ENCODE data around the gene ZBTB38. TPM values are rescaled to one million over a fixed set of nuclear protein-coding genes. Genes with fewer than 3 reads are reported as not detected.
A peak's percentile ranks its signal among the peaks of the same experiment; 100 is the strongest.

Gene ZBTB38
- total RNA-seq, 1 donor: 326 TPM

- H3K4me3 ChIP-seq (ENCODE audit: low read depth, low read length): no peak overlapping the region
- peak; percentile 69 for DNase-seq (ENCODE audit: low read depth)
- TF ChIP-seq CTCF (IDR thresholded peaks at IDR 0.05; ENCODE audit: insufficient read depth, low read depth, low read length): no peak
Observed at GRCh38 chr3:141353652-141354495, 14.4 kb upstream of the ZBTB38 start.

GRCh38 chr3:141354517-141354916 lies 13.8 kb upstream of the ZBTB38 start:
- no peak for TF ChIP-seq CTCF (IDR thresholded peaks at IDR 0.05; ENCODE audit: insufficient read depth, low read depth, low read length)
- H3K4me3 ChIP-seq (ENCODE audit: low read depth, low read length): no peak overlapping the region
- DNase-seq (ENCODE audit: low read depth): no peak

GRCh38 chr3:141355242-141355641 lies 13.1 kb upstream of the ZBTB38 start:
- no peak for DNase-seq (ENCODE audit: low read depth)
- no peak for TF ChIP-seq CTCF (IDR thresholded peaks at IDR 0.05; ENCODE audit: insufficient read depth, low read depth, low read length)
- H3K4me3 ChIP-seq (ENCODE audit: low read depth, low read length): no peak overlapping the region

GRCh38 chr3:141356046-141356445 lies 12.3 kb upstream of the ZBTB38 start:
- H3K4me3 ChIP-seq (ENCODE audit: low read depth, low read length): no peak overlapping the region
- no peak for TF ChIP-seq CTCF (IDR thresholded peaks at IDR 0.05; ENCODE audit: insufficient read depth, low read depth, low read length)
- DNase-seq (ENCODE audit: low read depth): no peak

- H3K4me3 ChIP-seq (ENCODE audit: low read depth, low read length): no peak overlapping the region
- peak; percentile 84 for TF ChIP-seq CTCF (IDR thresholded peaks at IDR 0.05; ENCODE audit: insufficient read depth, low read depth, low read length)
- DNase-seq (ENCODE audit: low read depth): peak; percentile 98
Observed at GRCh38 chr3:141360888-141361598, 7.3 kb upstream of the ZBTB38 start.

GRCh38 chr3:141362736-141363135 lies 5.6 kb upstream of the ZBTB38 start:
- no peak overlapping the region for H3K4me3 ChIP-seq (ENCODE audit: low read depth, low read length)
- no peak for TF ChIP-seq CTCF (IDR thresholded peaks at IDR 0.05; ENCODE audit: insufficient read depth, low read depth, low read length)
- no peak for DNase-seq (ENCODE audit: low read depth)

Data from fibroblast of villous mesenchyme (primary cell).